Measurements from ENCODE around the gene TRAPPC1.

The TRAPPC1 gene

DNA sequence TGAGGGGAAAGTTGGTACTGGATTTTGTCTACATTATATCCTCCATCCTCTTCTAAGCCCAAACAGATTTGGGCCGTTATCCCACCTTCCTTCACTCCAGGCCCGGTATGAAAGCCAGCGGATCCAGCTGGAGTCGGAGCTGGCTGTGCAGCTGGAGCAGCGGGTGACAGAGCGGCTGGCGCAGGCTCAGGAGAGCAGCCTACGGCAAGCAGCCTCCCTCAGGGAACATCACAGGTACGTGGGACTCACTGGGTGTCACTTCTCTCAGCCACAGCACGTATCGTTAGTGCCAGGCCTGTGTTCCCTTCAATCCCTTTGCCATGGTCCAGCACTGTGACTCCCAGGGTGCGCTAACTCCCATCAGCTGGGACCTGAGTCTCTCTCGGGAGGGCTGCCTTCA is 11.5 kb upstream of the TRAPPC1 start:
- DNase-seq (ENCODE audit: low read depth in 4 of 4, low spot score in 1 of 4) = no peak

DNA sequence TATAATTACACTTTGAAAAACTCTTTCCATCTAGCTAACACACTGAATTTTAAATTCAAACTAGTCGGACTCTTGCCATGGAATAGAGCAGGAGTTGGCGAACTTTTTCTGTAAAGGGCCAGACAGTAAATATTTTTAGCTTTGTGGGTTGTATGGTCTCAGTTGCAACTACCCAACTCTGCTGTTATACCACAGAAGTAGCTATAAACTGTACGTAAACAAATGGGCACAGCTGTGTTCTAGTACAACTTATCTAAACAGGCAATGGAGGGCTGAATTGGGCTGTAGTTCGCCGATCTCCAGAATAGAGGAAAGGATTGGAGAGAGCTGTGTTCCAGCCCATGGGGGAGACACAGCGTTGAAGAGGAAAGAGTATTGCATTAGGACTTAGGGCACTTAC is 9.0 kb upstream of the TRAPPC1 start:
- DNase-seq (ENCODE audit: low read depth in 4 of 4, low spot score in 1 of 4) = no peak

DNA sequence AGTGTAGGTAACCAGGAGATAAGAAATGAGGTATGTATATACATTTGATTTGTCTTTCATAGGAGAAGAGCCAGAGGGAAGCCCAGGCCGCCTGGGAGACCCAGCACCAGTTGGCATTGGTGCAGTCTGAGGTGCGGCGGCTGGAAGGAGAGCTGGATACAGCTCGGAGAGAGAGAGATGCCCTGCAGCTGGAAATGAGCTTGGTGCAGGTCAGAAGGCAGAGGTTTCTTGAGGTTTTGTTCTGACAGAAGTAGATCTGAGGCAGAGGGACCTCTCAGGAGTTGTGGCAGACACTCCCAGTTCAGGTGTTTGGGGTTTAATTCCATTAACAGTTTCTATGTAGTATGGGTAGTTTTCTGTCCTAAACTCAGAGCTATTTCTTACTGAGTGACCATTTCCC is 8.3 kb upstream of the TRAPPC1 start:
- DNase-seq (ENCODE audit: low read depth in 4 of 4, low spot score in 1 of 4) = no peak

DNA sequence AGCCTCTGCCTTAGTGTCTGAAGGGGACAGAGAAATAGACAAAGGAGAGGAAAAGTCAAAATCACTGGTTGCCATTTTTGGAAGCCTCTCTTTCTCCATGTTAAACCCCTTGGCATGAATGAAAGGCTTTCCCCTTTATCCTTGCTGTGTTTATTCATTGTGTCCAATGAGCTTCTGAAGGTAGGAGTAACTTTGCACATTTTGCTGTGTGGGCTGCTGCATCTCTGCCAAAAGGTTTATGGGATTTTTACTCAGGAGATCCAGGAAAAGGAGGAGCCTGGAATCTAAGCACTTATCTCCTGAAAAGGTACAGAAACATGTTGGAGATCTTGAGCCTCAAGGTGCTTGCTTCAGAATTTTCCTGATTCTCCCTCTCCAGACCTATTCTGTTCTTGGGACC is 4.1 kb upstream of the TRAPPC1 start:
- DNase-seq (ENCODE audit: low read depth in 4 of 4, low spot score in 1 of 4) = no peak

DNA sequence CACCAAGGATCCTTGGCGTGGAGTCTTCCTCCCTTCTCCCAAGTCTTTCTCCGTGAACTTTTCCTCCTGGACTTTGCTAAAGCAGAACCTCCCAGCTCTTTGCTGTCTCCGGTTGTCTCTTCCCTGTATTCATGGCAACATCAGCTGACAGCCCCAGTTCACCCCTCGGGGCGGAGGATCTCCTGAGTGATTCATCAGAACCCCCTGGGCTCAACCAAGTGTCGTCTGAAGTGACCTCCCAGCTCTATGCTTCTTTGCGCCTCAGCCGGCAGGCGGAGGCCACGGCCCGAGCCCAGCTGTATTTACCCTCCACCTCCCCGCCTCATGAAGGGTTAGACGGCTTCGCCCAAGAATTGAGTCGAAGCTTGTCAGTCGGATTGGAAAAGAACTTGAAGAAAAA is 1.2 kb upstream of the TRAPPC1 start:
- DNase-seq (ENCODE audit: low read depth in 4 of 4, low spot score in 1 of 4) = peak in 1 of 4 experiments; percentile 16

DNA sequence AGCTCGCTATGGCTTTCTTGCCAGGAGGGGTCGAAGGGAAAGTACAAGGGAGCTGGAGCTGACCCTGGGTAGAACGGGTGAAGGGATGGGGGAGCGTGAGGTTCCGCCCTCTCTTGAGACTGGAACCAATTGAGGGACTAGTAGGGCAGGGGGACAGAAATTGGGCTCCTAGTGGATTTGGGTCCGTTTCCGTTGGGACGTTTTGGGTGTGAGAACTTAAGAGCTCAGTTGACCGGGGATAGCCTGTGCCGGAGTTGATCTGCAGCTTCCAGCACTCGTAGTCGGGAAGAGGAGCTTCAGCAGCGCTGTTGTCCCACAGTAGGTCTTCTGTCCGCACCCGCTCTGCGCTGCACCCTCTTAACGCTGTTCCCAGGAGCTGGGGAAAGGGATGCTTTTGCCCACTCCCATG is 741 bp upstream of the TRAPPC1 start:
- DNase-seq (ENCODE audit: low read depth in 4 of 4, low spot score in 1 of 4) = no peak

DNA sequence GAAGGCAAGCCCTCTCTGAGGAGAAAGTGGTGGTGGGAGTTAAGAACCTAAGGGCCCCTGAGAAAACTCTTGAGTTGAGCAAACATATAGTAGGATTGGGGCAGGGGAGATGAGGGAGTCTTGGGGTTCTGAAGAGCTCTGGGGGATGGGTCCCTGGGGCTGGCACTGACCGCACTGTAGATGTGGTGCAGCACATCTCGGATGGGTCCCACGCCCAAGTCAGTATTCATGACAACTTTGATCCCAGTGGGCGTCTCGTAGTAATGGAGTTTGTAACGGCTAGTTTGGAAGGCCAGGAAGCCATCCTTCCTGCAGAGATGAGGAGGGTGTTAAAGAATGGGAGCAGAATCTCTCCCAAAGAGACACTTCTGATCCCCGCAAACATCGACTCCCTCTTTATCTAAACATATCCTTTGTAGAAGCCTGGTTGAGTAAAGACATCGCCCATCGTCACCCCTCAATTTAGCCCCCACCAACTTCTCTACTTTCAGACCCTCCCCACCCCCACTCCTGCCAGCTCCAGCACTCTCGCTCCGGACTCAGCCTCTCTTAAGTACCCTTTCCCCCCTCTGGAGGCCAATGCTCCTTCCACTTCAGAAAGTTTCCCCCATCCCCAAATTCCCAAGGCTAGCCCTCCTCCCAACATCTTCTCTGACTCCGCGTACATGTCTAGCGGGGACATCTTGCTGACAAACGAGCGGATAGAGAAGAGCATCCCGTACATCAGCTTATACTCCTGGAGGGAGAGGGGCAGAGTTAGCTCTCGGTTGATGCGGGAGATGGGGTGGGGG is 710 bp downstream of the TRAPPC1 start:
- no peak for DNase-seq (ENCODE audit: low read depth in 4 of 4, low spot score in 1 of 4)

DNA sequence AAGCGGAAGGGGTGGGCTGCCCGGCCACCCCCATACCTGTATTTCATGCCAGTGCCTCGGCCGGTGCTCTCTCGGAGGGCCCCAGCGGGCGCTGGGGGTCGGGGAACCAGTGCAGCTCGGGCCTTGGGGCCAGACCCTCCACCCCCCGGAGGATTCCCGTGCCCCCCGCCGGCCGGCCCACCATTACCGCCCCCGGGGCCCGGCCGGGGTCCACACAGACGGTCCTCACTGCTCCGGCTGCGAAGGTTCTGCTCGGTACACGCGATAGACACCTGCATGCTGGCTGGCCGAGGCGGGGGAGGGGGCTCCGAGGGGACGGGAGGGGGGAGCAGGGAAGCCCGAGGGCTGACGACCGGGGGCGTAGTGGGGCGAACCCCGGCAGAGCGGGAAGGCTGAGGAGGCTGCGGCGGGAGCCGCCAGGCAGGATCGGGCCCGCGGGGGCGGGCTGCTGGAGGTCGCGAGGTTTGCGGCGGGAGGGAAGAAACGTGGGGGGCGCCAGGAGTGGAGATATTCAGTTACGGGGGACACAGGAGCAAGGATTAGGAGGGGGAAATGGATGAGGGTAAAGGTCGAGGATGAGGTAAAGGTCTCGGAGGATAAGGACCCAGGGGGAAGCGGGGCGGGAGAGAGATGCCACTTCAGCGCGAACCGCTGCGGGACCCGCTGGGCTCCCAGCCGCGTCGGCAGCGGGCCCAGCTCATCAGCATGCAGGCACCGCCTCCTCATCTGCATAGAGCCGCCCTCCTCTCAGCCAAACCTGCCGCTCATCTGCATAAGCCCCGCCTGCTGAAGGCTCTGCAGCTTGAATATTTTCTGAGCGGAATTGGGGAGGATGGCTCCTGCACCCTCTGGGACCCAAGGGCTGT is 2.4 kb downstream of the TRAPPC1 start, which contains the start of gene KCNAB3:
Gene KCNAB3, minus strand, starts transcription at position 699 of the 866 bp plus-strand sequence. Its CDS starts 421 bp downstream, at position 278.
- DNase-seq (ENCODE audit: low read depth in 4 of 4, low spot score in 1 of 4) = peak in 1 of 4 experiments; percentile 39

DNA sequence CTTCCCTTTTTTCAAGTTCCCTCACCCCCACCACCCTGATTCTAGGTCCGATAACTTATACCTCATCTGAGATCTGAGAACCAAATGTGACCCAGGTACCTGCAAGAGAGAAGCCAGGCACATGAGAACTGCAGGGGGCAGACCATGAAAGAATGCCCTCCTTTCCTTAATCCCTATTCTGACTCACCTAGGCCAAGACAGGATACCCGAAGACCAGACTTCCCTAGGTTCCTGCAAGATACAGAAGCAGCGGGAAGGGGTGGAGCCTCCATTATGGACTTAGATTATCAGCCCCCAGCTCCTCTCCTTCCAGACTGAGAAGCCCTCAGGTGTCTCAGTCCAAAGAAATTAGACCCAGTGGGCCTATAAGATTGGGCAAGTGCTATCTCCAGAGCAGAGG is 4.2 kb downstream of the TRAPPC1 start:
- no peak for DNase-seq (ENCODE audit: low read depth in 4 of 4, low spot score in 1 of 4)

DNA sequence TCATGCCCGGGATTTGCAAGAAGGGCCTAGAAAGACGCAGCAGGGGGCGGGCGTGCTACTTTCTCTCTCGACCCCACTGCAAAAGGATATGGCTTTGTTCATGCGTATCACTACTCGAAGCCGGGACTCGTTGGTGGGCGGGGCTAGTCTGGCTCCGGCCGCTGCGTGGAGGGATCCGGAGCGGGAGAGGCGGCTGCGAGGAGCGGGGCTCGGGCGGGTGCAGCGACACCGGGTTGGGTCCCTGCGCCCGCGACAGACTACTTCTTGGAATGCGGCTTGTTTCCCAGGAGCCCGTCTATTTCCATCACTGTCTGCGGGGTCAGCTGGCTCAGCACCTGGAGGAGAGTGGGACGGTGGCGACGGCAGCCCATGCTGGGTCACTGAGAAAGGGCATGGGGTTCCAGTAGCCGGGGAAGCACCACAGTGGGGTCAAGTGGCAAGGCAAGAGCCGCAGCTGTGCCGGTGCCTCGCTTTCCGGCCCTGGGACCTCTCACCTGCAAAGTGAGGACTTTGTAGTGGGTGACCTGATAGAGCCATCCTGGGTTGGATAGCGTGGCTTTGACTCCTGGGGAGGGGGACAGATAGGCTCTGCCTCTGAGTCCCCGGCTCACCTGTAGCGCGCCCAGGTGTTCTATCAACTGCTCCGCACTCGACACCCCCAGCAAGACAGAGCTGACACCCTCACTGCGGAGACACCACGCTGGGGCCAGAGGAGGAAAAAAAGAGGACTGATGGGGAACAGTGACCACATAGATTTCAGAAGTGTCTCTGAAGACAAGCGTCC is 8.7 kb downstream of the TRAPPC1 start:
- DNase-seq (ENCODE audit: low read depth in 4 of 4, low spot score in 1 of 4) = peak; percentile 55 to 75 (median 70)

DNA sequence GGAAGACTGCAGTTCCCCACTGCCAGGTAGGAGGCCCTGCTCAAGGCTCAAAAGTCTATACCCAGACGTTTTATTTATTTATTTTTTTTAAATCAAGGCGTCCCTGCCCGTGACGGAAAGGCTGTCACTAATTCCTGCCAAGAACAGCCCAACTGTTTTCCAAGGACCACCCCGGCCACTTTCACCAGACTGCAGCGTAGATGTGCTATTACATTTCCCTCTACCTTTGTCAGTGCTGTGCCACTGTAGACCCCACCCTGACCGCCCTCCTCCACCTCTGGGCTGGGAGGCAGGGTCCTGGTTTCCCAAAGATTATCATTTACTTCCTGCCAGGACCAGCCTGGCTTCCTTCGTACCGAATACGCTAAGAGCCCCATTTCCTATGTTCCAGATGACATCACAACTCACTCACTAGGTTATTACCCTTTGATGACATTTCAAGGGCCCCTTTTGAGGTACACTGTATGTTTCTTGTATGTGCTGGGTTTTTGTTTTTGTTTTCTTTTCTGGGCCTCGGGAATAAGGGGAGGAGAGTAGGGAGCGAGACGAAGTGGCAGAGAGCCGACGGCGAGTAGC is 9.4 kb downstream of the TRAPPC1 start:
- no peak for DNase-seq (ENCODE audit: low read depth in 4 of 4, low spot score in 1 of 4)

DNA sequence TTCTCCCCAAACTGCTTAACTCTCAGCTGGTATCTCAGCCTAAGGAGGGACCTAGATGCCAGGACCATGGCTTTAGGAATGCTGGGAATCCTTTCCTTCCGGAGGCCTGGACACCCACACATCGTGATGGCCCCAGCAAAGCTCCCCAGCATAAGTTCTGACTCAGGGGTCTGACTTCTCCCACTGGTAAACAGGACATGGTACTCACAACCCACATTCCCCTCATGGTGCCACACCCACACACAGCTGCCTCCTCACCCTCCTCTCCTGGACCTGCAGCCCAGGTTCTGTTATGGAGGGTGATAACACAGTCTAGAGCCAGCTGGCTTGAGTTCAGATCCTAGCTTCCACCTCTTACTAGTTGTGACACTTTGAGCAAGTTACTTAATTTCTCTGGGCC is 14.9 kb downstream of the TRAPPC1 start:
- no peak for DNase-seq (ENCODE audit: low read depth in 4 of 4, low spot score in 1 of 4)

DNA sequence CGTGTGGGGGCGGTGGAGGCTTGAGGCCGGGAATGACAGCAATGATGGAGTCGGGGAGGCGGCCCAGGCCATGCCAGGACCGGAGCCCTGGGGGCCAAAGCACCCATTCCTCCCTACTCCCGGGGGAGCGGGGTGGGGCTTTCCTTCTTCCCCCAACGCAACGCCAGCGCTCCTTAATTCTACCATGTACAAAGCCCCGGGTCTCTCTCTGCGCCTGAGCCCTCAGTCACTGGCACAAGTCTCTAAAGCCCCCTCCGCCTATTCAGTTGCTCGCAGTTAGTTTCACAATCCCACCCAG is 15.4 kb downstream of the TRAPPC1 start:
- DNase-seq (ENCODE audit: low read depth in 4 of 4, low spot score in 1 of 4) = no peak

DNA sequence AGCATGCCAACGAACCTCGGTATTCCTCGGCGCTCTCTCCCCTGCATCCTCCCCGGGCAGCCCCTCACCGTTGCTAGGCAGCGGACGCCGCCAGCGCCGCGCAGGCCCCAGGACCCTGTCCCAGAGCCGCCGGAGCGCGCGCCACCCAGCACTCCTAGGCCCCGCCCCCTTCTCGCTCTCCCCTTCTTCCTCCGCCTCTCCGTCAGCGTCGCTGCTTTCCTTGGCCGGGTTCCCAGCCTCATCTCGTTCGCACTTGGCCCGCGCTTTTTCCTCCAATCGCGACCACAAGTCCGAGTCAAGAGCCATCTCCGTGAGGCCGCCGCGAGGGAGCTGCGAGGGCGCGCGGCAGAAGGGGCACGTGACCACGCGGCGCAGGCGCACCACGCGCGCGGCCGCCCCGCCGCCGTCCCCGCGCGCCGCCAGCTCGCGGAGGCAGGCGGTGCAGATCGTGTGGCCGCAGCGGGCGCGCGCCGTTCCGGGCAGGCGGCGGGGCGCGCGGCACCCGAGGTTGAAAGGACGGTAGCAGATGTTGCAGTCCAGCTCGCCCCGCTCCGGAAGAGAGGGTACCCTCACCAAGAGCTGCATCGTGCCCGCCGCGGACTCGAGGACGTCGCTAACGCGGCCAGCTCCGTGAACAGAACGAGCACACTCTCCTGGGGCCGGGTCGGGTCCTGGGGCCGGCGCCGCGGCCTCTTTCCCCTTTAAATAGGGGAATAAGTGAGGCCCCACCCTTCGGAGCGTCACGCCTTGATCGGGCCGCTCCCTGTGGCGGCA is 15.9 kb downstream of the TRAPPC1 start, which contains the start of gene RNF227:
Gene RNF227, minus strand, starts transcription at position 679 of the 774 bp plus-strand sequence. Its CDS starts 94 bp downstream, at position 585.
- peak; percentile 69 to 88 (median 80) for DNase-seq (ENCODE audit: low read depth in 4 of 4, low spot score in 1 of 4)

DNA sequence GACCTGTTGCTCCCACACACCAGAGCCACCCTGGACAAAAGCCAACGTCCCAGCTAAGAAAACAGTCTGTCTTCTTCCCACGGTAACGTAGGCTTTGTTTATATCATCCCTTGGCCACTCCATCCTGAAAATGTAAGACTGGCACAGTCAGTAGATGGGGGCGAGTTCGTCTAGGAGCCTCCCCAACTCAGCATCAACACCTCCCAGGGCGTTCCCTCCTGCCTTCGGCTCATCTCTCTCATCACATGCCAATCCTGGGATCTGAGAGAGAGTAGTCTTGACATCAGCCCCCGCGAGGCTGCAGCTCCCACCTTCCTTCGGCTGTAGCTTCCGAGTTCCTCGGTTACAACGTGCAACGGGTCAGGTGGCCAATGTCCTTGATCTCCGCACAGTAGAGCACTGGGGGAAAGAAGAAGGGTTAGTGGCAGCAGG is 16.6 kb downstream of the TRAPPC1 start:
- DNase-seq (ENCODE audit: low read depth in 4 of 4, low spot score in 1 of 4) = no peak

DNA sequence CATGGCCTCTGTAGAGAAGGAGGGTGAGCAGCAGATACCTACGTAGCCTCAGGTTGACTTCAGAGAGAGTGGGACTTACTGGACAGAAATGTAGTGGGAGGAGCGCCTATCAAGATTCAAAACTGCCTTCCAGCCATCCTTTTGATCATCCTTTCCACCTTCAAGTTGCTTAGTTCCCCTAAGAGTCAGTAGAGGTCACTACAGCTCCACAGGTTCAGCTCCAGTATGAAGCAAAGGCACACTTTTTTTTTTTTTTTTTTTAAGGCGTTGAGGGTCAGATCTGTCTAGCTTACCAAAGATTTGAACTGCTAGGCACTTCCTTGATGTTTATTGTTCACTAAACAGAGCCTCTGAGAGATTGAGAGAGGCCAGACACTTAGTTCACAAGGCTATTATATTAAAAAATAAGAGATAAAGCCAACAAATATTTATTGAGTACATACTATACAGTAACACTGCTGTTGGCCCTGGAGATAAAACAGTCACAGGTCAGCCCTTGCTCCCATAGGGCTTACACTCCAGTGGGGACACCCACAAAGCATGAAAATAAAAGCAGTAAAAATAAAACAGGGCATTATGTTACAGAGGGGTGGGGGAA is 18.7 kb downstream of the TRAPPC1 start:
- no peak for DNase-seq (ENCODE audit: low read depth in 4 of 4, low spot score in 1 of 4)

DNA sequence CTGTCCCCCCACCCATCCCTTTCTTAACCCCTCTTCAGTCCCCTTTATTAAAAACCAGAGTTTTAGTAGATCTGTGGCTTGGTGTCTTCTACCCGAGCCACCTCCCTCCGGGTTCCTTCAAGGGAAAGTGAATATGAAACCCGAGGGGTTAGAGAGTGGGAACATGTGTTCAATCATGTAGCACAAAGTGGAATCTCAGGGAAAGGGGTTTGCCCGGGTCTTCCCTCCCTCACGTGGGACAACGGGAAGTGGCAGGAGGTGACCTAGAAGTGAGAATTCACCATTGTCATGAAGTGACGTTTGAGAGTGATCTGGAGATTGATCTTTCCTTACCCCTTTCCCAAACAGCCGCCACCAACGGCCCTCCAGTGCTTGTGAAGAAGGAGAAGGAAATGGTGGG is 20.6 kb downstream of the TRAPPC1 start:
- DNase-seq (ENCODE audit: low read depth in 4 of 4, low spot score in 1 of 4) = no peak

DNA sequence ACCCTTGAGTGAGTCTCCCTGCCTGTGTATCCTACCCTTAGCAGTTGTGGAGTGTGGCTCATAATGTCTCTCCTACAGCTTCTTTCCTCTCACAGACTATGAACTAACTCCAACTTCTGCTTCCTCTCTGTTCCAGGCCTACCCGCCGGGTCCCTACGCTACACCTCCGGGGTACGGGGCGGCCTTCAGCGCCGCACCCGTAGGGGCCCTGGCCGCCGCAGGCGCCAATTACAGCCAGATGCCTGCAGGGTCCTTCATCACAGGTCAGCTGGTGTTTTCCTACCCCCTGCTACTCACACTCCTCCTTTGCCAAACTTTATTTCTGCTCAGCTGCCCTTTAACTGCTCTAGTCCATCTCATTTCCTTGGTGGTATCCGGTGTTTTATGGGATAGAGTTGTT is 21.0 kb downstream of the TRAPPC1 start:
- no peak for DNase-seq (ENCODE audit: low read depth in 4 of 4, low spot score in 1 of 4)

DNA sequence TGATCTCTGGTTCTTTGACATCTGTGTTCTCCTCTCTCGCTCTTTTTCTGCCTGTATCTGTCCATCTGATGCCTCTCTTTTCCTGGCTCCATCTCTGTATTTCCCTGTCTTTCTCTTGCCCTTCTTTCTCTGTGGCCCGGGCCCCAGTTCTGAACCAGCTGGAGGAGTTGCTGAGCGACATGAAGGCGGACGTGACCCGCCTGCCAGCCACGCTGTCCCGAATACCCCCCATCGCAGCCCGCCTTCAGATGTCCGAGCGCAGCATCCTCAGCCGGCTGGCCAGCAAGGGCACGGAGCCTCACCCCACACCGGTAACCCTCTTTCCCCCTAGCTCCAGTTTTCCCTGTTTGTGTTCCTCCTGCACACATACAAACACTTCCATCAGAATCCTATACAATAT is 21.5 kb downstream of the TRAPPC1 start:
- DNase-seq (ENCODE audit: low read depth in 4 of 4, low spot score in 1 of 4) = no peak

DNA sequence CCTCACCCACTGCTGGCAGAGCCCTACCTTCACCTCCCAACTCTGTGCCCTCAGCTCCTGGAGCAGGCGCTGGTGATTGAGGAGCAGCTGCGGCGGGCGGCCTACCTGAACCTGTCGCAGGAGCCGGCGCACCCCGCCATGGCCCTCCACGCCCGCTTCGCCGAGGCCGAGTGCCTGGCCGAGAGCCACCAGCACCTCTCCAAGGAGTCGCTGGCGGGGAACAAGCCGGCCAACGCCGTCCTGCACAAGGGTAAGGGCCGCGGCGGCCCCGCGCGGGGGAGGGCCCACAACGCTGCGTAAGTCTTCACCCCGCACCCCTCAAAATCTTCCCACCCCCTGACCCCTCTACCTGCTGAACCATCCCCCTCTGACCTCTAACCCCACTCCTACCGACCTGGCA is 22.7 kb downstream of the TRAPPC1 start:
- no peak for DNase-seq (ENCODE audit: low read depth in 4 of 4, low spot score in 1 of 4)

Data from stimulated activated CD4-positive, alpha-beta T cell treated with anti-CD3 and anti-CD28 coated beads, Interleukin-1b, Interleukin-23, amount 100 ng/mL, for 24 hours (primary cell).